Measurements from ENCODE around the gene ERBB2. TPM values are rescaled to one million over a fixed set of nuclear protein-coding genes. Genes with fewer than 3 reads are reported as not detected.

Gene ERBB2
- total and polyA plus RNA-seq, 9 of the 15 experiments (the other 6 are each of a cell fraction or from before 2014, with no cell fraction given) = 0.74 to 5.6 (median 3.3) TPM

GRCh38 chr17:39664581-39665561 is 35.0 kb upstream of the ERBB2 start, which contains the start of gene TCAP:
TCAP (plus strand) TSS chr17:39665349; CDS start chr17:39665360, 11 bp downstream.
- POLR2A ChIA-PET = interaction anchor here (0.9 to 1.3 kb wide), 6 partner anchors 11 to 65 kb away, joined by 3 to 9 read pairs (median 4); partner anchors contain the start of gene STARD3
- no peak for ATAC-seq
- DNase-seq (ENCODE audit: extremely low read depth in 1 of 4, low spot score in 3 of 4) = no peak
- peaks cover 33 to 88% of the 10 kb centered on the region in 2 experiments for H3K4me1 ChIP-seq (replicated peaks in 1 of 2; ENCODE audit: control insufficient read depth in 2 of 2, insufficient read depth in 2 of 2, low read length in 2 of 2)
- BruUV-seq (replicated peaks) = no TSS peak
- 0 out of 2 replicates have a peak, but pooled peaks have one; percentile 13 for TF ChIP-seq ZNF197 (CRISPR knock-in tag; IDR thresholded peaks at IDR 0.05; ENCODE audit: low read depth)
- TF ChIP-seq SNAPC5 (CRISPR knock-in tag; IDR thresholded peaks at IDR 0.05) = no peak
- peak within 1 kb of the TSS; percentile 27; the same call in 1 of the 2 replicates for H3K4me2 ChIP-seq (ENCODE audit: insufficient read depth, low read length)
- H3K27me3 ChIP-seq (ENCODE audit: control insufficient read depth in 2 of 2, insufficient read depth in 2 of 2, low read length in 2 of 2) = no peaks in the 10 kb centered on the region
- H3K36me3 ChIP-seq (ENCODE audit: control insufficient read depth, insufficient read depth, low read length) = peaks cover 33% of the 10 kb centered on the region; the same call in 1 of the 3 replicates
- no peaks in the 10 kb centered on the region for H4K20me1 ChIP-seq (replicated peaks; ENCODE audit: control insufficient read depth, insufficient read depth, low read length)
- in situ Hi-C loops (cut with MboI) (no loop called here), intact Hi-C loops (cut with micrococcal nuclease) (no loop called here)
- peaks cover 13% of the 10 kb centered on the region; the same call in 2 of the 3 replicates for H3K79me2 ChIP-seq (ENCODE audit: control insufficient read depth, insufficient read depth, low read length)
- WGBS (ENCODE audit: insufficient coverage, low coverage, missing lambda C conversion rate) = 78% methylated on average over 13 of the region's 15 CpGs
- H3K9ac ChIP-seq (ENCODE audit: insufficient read depth in 1 of 2, low read depth in 2 of 2, low read length in 2 of 2) = peak within 1 kb of the TSS in 1 of 2 experiments; percentile 82; a peak in 2 of 4 replicates
- H3K9me3 ChIP-seq (replicated peaks; ENCODE audit: control insufficient read depth, insufficient read depth, low read depth, low read length) = no peaks in the 10 kb centered on the region
- no peak within 1 kb of the TSS for H2AFZ ChIP-seq (ENCODE audit: low read depth, low read length)
- peak within 1 kb of the TSS; percentile 28 for H3K27ac ChIP-seq (ENCODE audit: extremely low read depth, low read depth, low read length)
- no peak within 1 kb of the TSS for H3K4me3 ChIP-seq
- no peaks in the 10 kb centered on the region for H3K9me1 ChIP-seq (ENCODE audit: control insufficient read depth, insufficient read depth, low read length)
- CTCF ChIA-PET (ENCODE audit: low intra/inter-chr PET ratio) = interaction anchor here (0.6 kb wide), 1 partner anchor 20 kb away, joined by 3 read pairs; no protein-coding TSS in a partner anchor
- no peak for FAIRE-seq
